ENCODE results near the gene OXT.

DNA sequence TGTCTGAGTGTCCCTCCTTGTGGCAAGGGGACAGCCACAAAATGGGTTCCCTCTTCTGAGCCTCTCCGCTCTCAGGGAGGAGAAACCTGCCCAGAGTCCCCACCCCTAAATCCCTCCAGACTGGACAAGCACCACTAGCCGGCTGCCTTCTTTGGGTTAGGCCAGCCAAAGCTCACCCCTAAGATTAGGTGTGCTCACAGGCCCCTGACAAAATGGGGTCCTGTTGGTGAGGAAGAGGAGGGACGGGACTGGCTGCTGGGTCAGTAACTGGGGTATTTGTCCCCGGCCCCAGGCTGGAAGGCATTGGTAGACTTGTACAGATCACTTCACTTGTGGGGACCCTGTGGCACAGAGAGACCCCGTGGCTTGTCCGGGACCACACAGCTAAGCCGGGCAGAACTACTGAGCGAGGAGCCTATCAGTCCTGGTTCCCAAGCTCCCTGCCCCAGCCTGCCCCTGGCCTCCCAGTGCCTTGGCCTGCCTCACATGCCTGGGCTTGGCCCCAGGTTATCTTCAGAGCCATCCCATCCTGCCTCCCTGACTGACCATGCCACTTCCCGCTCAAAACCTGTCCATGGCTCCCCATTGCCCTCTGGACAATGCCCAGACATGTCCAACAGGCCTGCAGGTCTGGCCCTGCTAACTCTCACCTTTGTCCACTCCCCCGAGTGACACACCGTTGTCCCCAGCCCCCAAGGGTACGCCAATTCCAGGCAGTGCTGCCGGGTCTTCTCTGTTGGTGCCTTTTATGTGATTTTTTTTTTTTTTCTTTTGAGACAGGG, 23.6 kb downstream of the OXT start:
- TF ChIP-seq SMC3 (IDR thresholded peaks at IDR 0.05; ENCODE audit: low read length) (no peak), NFATC3 (CRISPR knock-in tag; IDR thresholded peaks at IDR 0.05) (no peak), MAFF (IDR thresholded peaks at IDR 0.05; ENCODE audit: low read depth, low read length) (no peak), JUND (CRISPR knock-in tag; IDR thresholded peaks at IDR 0.05) (no peak), CHD4 (IDR thresholded peaks at IDR 0.05; ENCODE audit: borderline replicate concordance, low read length) (no peak), HCFC1 (IDR thresholded peaks at IDR 0.05; ENCODE audit: low read depth, low read length) (no peak)
- TF ChIP-seq, protein P1, sequence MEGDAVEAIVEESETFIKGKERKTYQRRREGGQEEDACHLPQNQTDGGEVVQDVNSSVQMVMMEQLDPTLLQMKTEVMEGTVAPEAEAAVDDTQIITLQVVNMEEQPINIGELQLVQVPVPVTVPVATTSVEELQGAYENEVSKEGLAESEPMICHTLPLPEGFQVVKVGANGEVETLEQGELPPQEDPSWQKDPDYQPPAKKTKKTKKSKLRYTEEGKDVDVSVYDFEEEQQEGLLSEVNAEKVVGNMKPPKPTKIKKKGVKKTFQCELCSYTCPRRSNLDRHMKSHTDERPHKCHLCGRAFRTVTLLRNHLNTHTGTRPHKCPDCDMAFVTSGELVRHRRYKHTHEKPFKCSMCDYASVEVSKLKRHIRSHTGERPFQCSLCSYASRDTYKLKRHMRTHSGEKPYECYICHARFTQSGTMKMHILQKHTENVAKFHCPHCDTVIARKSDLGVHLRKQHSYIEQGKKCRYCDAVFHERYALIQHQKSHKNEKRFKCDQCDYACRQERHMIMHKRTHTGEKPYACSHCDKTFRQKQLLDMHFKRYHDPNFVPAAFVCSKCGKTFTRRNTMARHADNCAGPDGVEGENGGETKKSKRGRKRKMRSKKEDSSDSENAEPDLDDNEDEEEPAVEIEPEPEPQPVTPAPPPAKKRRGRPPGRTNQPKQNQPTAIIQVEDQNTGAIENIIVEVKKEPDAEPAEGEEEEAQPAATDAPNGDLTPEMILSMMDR (CRISPR knock-in tag; IDR thresholded peaks at IDR 0.05), result no peak
- TF ChIP-seq, protein P2, sequence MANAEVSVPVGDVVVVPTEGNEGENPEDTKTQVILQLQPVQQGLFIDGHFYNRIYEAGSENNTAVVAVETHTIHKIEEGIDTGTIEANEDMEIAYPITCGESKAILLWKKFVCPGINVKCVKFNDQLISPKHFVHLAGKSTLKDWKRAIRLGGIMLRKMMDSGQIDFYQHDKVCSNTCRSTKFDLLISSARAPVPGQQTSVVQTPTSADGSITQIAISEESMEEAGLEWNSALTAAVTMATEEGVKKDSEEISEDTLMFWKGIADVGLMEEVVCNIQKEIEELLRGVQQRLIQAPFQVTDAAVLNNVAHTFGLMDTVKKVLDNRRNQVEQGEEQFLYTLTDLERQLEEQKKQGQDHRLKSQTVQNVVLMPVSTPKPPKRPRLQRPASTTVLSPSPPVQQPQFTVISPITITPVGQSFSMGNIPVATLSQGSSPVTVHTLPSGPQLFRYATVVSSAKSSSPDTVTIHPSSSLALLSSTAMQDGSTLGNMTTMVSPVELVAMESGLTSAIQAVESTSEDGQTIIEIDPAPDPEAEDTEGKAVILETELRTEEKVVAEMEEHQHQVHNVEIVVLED (CRISPR knock-in tag; IDR thresholded peaks at IDR 0.05; ENCODE audit: borderline replicate concordance), result no peak
